Smooth muscle cell of trachea (primary cell): ENCODE results near the gene LAMP5. TPM values are rescaled to one million over a fixed set of nuclear protein-coding genes. Genes with fewer than 3 reads are reported as not detected.

Source experiments
- total RNA-seq: library from RNA; depleted of rRNA; stranded (reverse); fragments of >200 nt; gene quantifications from 2 replicates; pipeline ENCODE4 v1.2.1, GENCODE V29; 2014

Gene LAMP5
- total RNA-seq = 0.15 TPM in 1 of 2 replicates, not detected in the other

DNA sequence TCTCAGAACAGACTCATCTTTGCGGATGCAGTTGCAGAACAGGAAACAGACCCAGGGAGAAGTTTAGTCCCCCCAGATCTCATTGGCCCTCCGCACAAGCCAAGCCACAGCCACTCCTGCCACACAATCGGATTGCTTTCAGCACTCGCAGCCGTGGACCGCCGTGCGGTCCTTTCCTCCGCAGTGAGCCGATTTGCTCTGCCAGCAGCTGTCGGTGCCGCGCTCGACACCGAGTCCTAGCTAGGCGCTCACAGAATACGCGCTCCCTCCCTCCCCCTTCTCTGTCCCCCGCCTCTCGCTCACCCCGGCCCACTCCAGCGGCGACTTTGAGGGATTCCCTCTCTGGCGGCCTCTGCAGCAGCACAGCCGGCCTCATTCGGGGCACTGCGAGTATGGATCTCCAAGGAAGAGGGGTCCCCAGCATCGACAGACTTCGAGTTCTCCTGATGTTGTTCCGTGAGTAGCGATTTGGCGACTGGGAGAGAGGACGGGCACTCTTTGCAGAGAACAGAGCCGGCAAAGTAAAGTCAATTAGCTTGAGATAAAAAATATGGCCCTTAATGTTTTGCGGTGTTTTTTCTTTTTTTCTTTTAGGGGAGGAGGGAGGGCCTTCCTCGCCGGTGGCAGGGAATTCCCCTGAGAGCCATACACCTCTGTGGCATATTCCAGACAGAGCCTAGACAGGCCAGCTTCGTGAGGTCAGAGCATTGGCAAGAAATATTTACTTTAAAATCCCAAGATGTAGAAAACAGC is at the start of gene LAMP5:
LAMP5 (plus strand) TSS at position 130 of the 753 bp plus-strand sequence; CDS start at position 393, 263 bp downstream.

